Right forelimb (tissue), 1 donor: ENCODE measurements around the gene HERPUD2.
"Not testable (repeated sequence)": the region's sequence is repeated elsewhere in the genome, so short reads cannot be mapped to it uniquely, and the experiment has no call there.

Source experiments
- DNase-seq: peaks from one replicate; pipeline ENCODE4 v3.0.0-alpha.2; 2018

Gene HERPUD2

GRCh38 chr7:35712563-35713226, 17.8 kb upstream of the HERPUD2 start:
- no peak for DNase-seq

GRCh38 chr7:35707422-35707821, 12.5 kb upstream of the HERPUD2 start:
- no peak for DNase-seq

GRCh38 chr7:35705932-35706461, 11.1 kb upstream of the HERPUD2 start:
- DNase-seq = no peak

- DNase-seq = no peak
These were observed 9.3 kb upstream of the HERPUD2 start for GRCh38 chr7:35704261-35704660.

- no peak for DNase-seq
These were observed 7.6 kb upstream of the HERPUD2 start for GRCh38 chr7:35702541-35702940.

- no peak for DNase-seq
These were observed 6.5 kb upstream of the HERPUD2 start for GRCh38 chr7:35701287-35701900.

GRCh38 chr7:35700865-35701264, 5.9 kb upstream of the HERPUD2 start:
- no peak for DNase-seq

GRCh38 chr7:35700333-35700732, 5.4 kb upstream of the HERPUD2 start:
- DNase-seq = no peak

- DNase-seq = no peak
These were observed 4.9 kb upstream of the HERPUD2 start for GRCh38 chr7:35699796-35700305.

- DNase-seq = not testable (repeated sequence)
These were observed 3.4 kb upstream of the HERPUD2 start for GRCh38 chr7:35698382-35698781.

- DNase-seq = no peak
These were observed 2.7 kb upstream of the HERPUD2 start for GRCh38 chr7:35697414-35698175.

- DNase-seq = no peak
These were observed 1.1 kb upstream of the HERPUD2 start for GRCh38 chr7:35695987-35696386.

- no peak for DNase-seq
These were observed 527 bp upstream of the HERPUD2 start for GRCh38 chr7:35695473-35695850.

- DNase-seq = no peak
These were observed 663 bp downstream of the HERPUD2 start for GRCh38 chr7:35694161-35694783.

GRCh38 chr7:35691827-35692307, 3.1 kb downstream of the HERPUD2 start:
- DNase-seq = no peak

GRCh38 chr7:35691366-35691765, 3.6 kb downstream of the HERPUD2 start:
- DNase-seq = no peak

- DNase-seq = not testable (repeated sequence)
These were observed 4.3 kb downstream of the HERPUD2 start for GRCh38 chr7:35690614-35691013.

- no peak for DNase-seq
These were observed 9.2 kb downstream of the HERPUD2 start for GRCh38 chr7:35685781-35686180.

GRCh38 chr7:35681231-35682029, 13.5 kb downstream of the HERPUD2 start:
- DNase-seq = no peak

GRCh38 chr7:35680403-35681013, 14.4 kb downstream of the HERPUD2 start:
- DNase-seq = no peak

- no peak for DNase-seq
These were observed 17.2 kb downstream of the HERPUD2 start for GRCh38 chr7:35677582-35678356.
